ENCODE data around the gene TGM2.

DNA sequence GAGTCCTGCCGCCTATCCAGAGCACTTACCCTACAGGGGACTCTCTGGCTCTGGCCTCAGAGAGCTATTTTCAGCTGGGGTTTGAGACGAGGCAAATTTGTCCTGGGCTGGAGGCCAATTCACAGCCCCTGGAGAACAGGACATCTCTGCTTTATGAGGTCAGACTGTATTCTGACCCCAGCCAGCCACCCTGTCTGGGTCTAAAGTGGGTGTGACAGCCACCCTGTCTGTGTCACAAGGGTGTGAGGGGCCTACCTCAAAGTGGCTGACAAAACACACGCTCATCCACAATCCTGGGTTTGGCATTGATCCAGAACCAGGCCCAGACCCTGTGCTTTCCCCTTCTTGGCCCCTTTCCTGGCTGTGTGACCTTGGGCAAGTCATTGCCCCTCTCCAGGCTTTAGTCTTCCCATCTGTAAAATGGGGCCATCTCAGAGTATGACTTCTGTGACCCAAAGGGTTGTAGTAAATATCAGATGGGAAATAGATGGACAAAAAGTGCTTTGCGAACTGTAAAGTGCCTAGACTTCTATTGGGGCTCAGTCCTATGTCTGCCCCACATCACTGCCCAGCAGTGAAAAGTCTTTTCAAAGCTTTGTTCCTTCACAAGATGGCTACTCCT is 44.1 kb upstream of the TGM2 start:
- no peak for TF ChIP-seq POLR2AphosphoS5 (IDR thresholded peaks at IDR 0.05; ENCODE audit: borderline replicate concordance, low read depth, low read length)
- no peak for TF ChIP-seq EZH2 (IDR thresholded peaks at IDR 0.05)
